Large intestine (tissue), 3 donors: ENCODE data around the gene NEURL1B. TPM values are rescaled to one million over a fixed set of nuclear protein-coding genes. Genes with fewer than 3 reads are reported as not detected.

Experiments
- DNase-seq, 2 donors: peaks; one replicate each; pipeline versions ENCODE4 v3.0.0 to v3.0.0-alpha.2; 2013
- H3K27ac ChIP-seq: one replicate; pipeline ENCODE4 v1.5.1; 2013; ENCODE audit warnings: low read length
- H3K27me3 ChIP-seq: 2 replicates; pipeline ENCODE4 v1.6.1; 2013; ENCODE audit warnings: low read length; ENCODE audit not compliant: control insufficient read depth, insufficient read depth
- H3K36me3 ChIP-seq: 2 replicates; pipeline ENCODE4 v1.6.1; 2013; ENCODE audit warnings: low read length; ENCODE audit not compliant: control insufficient read depth, insufficient read depth
- H3K4me1 ChIP-seq: one replicate; pipeline ENCODE4 v1.6.1; 2013; ENCODE audit warnings: low read length; ENCODE audit not compliant: control insufficient read depth, insufficient read depth
- H3K4me3 ChIP-seq: one replicate; pipeline ENCODE4 v1.5.1; 2013; ENCODE audit warnings: low read length
- H3K9me3 ChIP-seq: one replicate; pipeline ENCODE4 v1.6.1; 2013; ENCODE audit warnings: mild to moderate bottlenecking, low read depth, low read length, moderate library complexity; ENCODE audit not compliant: control insufficient read depth
- WGBS: methylation state at CpG from one replicate; pipeline ENCODE4 v1.1.5; 2013; ENCODE audit warnings: low lambda C conversion rate; ENCODE audit not compliant: insufficient coverage; 5-methylcytosine and 5-hydroxymethylcytosine counted together
- polyA plus RNA-seq: library from polyadenylated mRNA; unstranded; fragments of 120-200 nt; gene quantifications from one replicate; pipeline ENCODE4 v1.2.1, GENCODE V29; 2013

Gene NEURL1B
- polyA plus RNA-seq, 1 donor = 13.5 TPM

DNA sequence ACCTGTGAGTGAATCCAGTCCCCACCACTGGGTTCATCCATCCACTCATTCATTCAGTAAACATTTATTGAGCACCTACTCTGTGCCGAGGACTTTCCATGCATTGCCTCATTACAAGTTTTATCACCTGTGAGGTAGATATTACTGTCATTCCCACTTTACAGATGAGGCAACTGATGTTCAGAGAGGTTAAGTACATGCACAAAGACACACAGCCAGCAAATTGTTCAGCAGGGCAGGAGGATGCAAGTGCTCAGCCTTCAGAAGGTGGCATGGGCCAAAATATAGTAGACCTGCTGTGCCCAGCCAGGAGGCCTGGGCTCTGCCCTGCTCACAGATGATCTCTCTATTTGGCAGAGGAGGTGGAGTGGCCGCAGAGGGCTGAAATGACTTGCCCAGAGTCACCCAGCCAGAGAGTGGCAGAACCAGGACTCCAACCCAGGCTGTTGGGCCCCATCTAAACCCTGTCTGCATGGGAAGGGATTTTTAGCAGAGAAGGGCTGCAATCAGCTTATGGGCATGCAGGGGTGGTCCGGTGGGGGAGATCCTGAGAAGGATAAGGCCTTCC is 7.6 kb upstream of the NEURL1B start:
- Histone ChIP-seq H3K9me3 (no peaks in the 10 kb centered on the region), H3K4me1 (peaks cover 7% of the 10 kb centered on the region), H3K27ac (no peak overlapping the region), H3K36me3 (no peaks in the 10 kb centered on the region), H3K27me3 (no peaks in the 10 kb centered on the region), H3K4me3 (no peak overlapping the region)
- no peak for DNase-seq
- WGBS = no CpG with 5 or more reads among the region's 3 CpGs

DNA sequence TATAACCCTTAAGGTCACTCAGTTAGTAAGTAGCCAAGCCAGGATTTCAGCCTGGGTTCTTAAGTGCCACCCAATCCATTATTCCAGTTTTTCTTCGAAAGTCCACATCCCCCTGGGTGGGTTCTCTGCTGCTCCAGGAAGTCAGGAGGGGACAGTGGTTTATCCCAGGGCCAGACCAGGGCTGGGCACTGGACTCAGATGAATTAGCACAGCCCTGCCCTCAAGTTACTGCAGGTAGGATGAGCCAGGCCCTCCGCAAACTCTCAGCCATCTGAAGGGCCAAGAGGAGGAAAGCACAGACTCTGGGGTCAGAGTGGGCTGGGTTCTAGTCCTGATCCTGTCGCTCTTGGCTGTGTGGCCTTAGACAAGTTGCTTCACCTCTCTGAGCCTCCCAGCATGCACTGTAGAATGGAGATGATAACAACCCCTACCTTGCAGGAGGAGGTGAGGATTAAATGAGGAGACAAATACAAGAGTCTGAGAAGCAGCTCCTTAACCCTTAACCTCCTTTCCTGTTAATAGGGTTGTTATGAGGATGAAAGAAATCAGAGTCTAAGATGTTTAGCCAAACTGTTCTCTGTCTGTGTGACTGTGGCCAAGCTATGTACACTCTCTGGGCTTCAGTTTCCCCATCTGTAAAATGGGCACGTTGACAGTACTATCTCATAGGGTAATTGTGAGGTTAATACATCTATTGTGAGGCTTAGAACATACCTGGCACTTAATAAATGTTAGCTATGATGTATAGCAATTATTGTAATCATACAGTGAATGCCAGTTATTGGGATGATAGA is 6.8 kb upstream of the NEURL1B start:
- no peak overlapping the region for H3K27ac ChIP-seq
- no peak for DNase-seq
- WGBS = 100% methylated on average over 1 of the region's 4 CpGs
- H3K4me1 ChIP-seq = peaks cover 7% of the 10 kb centered on the region
- H3K27me3 ChIP-seq = no peaks in the 10 kb centered on the region
- no peaks in the 10 kb centered on the region for H3K36me3 ChIP-seq
- H3K4me3 ChIP-seq = no peak overlapping the region
- H3K9me3 ChIP-seq = no peaks in the 10 kb centered on the region

- no peak for DNase-seq
- Histone ChIP-seq H3K27me3 (no peaks in the 10 kb centered on the region), H3K27ac (no peak overlapping the region), H3K9me3 (no peaks in the 10 kb centered on the region), H3K4me1 (peaks cover 7% of the 10 kb centered on the region), H3K4me3 (no peak overlapping the region), H3K36me3 (no peaks in the 10 kb centered on the region)
- WGBS = no CpG with 5 or more reads among the region's 12 CpGs
Observed at GRCh38 chr5:172635038-172635437, 6.0 kb upstream of the NEURL1B start.

DNA sequence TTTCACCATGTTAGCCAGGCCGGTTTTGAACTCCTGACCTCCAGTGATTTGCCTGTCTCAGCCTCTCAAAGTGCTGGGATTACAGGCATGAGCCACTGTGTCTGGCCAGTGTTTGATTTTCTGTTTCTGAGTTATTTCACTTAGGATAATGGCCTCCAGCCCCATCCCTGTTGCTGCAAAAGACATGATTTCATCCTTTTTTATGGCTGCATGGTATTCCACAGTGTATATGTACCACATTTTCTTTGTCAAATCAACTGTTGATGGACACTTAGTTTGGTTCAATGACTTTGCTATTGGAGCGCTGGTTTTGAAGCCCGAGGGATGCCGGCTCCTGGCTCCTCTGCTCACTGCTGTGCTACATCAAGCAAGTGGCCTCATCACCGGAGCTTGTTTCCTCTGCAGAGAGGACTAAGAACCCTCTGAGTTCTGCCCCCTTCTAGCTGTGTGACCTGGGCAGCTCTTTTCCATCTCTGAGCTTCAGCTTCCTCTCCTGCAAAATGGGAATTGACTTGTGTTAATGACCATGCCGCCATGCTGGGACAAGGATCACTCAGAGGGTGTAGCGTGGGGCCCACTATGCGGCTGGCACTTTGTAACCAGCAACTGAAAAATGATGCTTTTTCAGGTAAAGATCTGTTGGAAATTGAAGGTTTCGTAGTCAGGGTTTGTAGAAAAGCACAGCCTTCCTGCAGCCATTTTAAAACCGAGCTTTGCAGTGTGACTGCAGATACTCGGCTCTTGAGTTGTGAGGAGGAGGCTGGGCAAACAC is 4.6 kb upstream of the NEURL1B start:
- Histone ChIP-seq H3K36me3 (no peaks in the 10 kb centered on the region), H3K27ac (no peak overlapping the region), H3K4me1 (peaks cover 15% of the 10 kb centered on the region), H3K27me3 (no peaks in the 10 kb centered on the region), H3K4me3 (no peak overlapping the region), H3K9me3 (no peaks in the 10 kb centered on the region)
- no peak for DNase-seq
- no CpG with 5 or more reads among the region's 11 CpGs for WGBS

DNA sequence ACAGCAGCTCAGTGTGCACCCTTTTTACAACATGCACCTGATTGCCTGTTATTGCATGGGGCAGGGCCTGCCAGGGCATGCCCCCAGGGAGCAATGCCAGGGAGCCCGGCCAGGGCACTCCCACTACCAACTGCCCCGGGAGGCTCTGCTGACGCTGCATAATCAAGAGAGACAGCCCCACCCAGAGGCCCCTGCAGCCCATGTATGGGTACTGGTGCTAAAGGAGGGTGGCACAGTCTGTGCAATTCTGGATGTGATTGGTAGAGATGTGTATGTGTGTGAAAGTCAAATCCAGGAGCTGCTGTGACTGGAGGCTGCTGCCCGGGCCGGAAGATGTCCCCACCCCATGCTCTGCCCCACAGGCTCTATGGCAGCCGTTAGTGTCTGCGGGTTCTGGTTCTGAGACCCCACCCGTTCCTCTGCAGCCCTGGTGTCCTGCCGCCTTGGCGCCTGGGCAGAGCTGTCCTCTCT is 3.9 kb upstream of the NEURL1B start:
- no peaks in the 10 kb centered on the region for H3K27me3 ChIP-seq
- no peaks in the 10 kb centered on the region for H3K9me3 ChIP-seq
- no peaks in the 10 kb centered on the region for H3K36me3 ChIP-seq
- H3K27ac ChIP-seq = no peak overlapping the region
- DNase-seq = no peak
- no peak overlapping the region for H3K4me3 ChIP-seq
- WGBS = no CpG with 5 or more reads among the region's 10 CpGs
- H3K4me1 ChIP-seq = peaks cover 19% of the 10 kb centered on the region

DNA sequence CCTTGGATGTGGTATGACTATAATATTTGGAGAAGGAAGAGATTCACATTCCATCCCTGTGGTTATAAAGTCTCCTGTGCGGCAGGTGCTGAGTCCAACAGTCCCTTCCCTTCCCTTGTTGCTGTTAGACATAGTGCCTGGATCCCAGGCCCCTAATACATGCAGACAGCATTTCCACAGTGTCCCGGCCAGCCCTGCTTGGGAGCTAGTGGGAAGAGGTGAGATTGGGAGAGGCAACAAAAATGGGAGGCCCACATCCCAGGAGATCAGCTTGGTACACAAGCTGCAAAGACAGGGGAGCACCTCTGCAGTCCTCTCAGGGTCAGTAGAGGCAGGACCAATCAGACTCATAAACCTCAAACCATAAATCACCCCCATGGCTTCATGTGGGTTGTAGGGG is 3.3 kb upstream of the NEURL1B start:
- H3K4me1 ChIP-seq = peaks cover 19% of the 10 kb centered on the region
- H3K9me3 ChIP-seq = no peaks in the 10 kb centered on the region
- no peak overlapping the region for H3K4me3 ChIP-seq
- no CpG with 5 or more reads among the region's 2 CpGs for WGBS
- H3K36me3 ChIP-seq = no peaks in the 10 kb centered on the region
- no peak overlapping the region for H3K27ac ChIP-seq
- H3K27me3 ChIP-seq = no peaks in the 10 kb centered on the region
- DNase-seq = no peak

GRCh38 chr5:172638209-172638768 is 2.8 kb upstream of the NEURL1B start:
- no peak for DNase-seq
- H3K4me1 ChIP-seq = peaks cover 19% of the 10 kb centered on the region
- no peak overlapping the region for H3K4me3 ChIP-seq
- no peaks in the 10 kb centered on the region for H3K9me3 ChIP-seq
- WGBS = no CpG with 5 or more reads among the region's 3 CpGs
- no peaks in the 10 kb centered on the region for H3K27me3 ChIP-seq
- no peaks in the 10 kb centered on the region for H3K36me3 ChIP-seq
- H3K27ac ChIP-seq = no peak overlapping the region

DNA sequence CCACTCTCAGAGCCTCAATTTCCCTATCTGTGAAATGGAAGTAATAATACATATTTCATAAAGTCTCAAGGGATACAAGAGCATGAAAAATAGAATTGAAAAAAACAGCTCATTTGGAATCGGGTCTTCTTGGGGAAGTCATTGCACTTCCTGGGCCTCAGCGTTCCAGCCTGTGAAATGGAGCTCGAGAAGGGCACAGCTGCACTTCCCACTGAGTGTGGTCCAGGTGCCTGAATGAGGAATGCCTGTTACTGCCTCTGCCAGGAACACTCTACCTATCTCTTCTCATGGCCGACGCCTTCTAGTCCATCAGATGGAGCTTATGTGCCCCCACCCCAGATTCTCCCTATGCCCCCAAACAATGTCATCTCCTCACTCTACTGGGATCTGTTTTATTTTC is 924 bp upstream of the NEURL1B start:
- H3K4me1 ChIP-seq = peaks cover 36% of the 10 kb centered on the region
- H3K27ac ChIP-seq = no peak overlapping the region
- no peak overlapping the region for H3K4me3 ChIP-seq
- DNase-seq = no peak
- H3K9me3 ChIP-seq = no peaks in the 10 kb centered on the region
- peaks cover under 1% of the 10 kb centered on the region for H3K36me3 ChIP-seq
- no peaks in the 10 kb centered on the region for H3K27me3 ChIP-seq
- WGBS = no CpG with 5 or more reads among the region's 5 CpGs

DNA sequence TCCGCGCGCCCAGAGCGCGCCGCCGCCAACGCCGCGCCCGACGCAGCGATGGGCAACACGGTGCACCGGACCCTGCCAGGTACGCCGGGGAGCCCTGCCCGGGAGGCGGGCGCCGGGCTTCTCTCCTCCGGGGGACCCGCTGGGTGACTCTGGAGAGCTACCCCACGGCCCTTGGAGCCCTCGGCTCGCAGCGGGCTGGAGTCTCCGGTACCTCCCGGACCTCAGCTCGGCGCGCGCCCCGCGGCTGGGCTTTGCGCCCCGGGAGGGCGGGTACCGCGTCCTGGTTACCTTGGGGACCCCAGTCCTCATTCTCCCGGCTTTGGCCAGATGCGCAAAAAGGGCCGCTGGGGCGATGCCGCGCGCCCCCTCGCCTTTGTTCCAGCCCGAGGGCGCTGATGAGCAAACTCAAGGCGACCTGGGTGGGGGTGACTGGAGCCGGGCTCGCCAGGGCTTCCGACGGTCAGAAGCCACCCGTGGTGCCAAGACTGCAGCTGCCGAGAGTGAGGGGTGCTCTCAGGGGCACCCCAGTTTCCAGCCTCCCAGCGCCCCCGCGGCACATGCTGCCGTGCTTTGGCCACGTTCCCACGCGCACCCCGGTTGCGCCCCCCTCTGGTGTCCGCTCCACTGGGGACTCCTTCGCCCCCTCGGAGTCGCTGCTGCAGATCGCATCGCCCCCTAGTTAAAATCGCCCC is 442 bp downstream of the NEURL1B start:
- H3K27ac ChIP-seq = peak overlapping the region; percentile 56
- peak in 1 of 2 donors; percentile 49 for DNase-seq
- H3K27me3 ChIP-seq = no peaks in the 10 kb centered on the region
- peaks cover 50% of the 10 kb centered on the region for H3K4me1 ChIP-seq
- no CpG with 5 or more reads among the region's 73 CpGs for WGBS
- peaks cover 7% of the 10 kb centered on the region for H3K36me3 ChIP-seq
- no peaks in the 10 kb centered on the region for H3K9me3 ChIP-seq
- H3K4me3 ChIP-seq = peak overlapping the region; percentile 81

DNA sequence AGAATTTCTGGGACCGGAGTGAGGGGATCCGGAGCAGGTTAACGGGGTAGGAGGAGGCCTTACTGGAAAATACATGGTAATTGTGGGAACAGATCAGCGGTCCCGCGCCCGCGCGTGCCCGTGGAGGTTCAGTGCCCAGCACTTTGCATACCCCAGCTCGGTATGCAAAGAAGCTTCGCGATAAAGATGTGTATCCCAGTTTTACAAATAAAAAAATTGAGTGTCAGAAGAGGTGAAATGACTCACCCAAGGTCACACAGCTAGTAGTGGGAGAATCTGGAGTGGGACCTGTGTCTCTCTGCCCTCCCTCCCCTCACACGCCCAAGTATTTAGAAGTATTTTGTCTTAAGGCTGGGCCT is 967 bp downstream of the NEURL1B start:
- H3K27ac ChIP-seq = peak overlapping the region; percentile 56
- WGBS = 28% methylated on average over 2 of the region's 14 CpGs
- H3K9me3 ChIP-seq = no peaks in the 10 kb centered on the region
- H3K4me3 ChIP-seq = peak overlapping the region; percentile 81
- no peaks in the 10 kb centered on the region for H3K27me3 ChIP-seq
- H3K4me1 ChIP-seq = peaks cover 51% of the 10 kb centered on the region
- H3K36me3 ChIP-seq = peaks cover 7% of the 10 kb centered on the region
- no peak for DNase-seq
